WI38 (cell line): ENCODE results near the gene RIPK1.
"Not testable (repeated sequence)": the region's sequence is repeated elsewhere in the genome, so short reads cannot be mapped to it uniquely, and the experiment has no call there.

Source experiments
- H3K4me3 ChIP-seq: 2 replicates; pipeline ENCODE4 v1.5.1; 2011; ENCODE audit warnings: low read depth, mild to moderate bottlenecking, control low read depth, low read length
- TF ChIP-seq, protein P1 (sequence below): IDR thresholded peaks from 2 replicates; pipeline ENCODE4 v1.5.1; 2012; ENCODE audit warnings: low read depth, mild to moderate bottlenecking, control low read depth, low read length

Gene RIPK1

DNA sequence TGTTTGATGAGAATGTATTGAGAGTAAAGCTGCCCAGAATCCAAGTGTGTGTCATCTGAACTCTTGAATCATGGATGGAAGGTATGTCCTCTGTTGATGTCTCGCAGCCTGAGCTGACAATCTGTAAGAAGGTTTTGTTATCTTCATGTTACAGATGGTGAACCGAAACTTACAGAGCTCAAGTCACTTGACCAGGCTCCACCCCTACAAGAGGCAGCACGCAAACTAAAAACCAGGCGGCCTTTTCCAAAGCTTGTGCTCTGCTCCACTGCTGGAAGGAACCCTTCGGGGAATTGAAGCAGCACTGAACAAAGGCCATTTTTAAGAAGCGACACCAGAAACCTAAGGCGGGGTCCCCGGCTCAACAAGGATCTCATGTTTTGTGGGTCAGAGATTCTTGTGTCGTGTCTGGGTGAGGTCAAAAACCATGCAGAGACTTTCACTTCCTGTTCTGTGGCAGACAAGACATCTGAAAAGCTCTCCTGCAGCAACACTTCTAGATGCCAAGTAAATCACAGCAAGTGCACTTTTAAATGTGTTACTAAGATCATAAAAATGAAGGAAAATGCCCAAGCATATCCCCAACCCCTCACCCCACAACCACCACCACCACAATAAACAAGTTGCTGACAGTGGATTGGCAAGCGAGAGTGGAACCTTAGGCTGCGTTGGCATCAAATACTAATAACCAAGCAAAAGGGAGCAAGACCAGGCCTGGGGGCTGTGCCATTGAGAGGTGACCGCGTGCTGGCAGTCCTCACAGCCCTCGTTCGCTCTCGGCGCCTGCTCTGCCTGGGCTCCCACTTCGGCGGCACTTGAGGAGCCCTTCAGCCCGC lies 41.3 kb upstream of the RIPK1 start:
- TF ChIP-seq, protein P1, sequence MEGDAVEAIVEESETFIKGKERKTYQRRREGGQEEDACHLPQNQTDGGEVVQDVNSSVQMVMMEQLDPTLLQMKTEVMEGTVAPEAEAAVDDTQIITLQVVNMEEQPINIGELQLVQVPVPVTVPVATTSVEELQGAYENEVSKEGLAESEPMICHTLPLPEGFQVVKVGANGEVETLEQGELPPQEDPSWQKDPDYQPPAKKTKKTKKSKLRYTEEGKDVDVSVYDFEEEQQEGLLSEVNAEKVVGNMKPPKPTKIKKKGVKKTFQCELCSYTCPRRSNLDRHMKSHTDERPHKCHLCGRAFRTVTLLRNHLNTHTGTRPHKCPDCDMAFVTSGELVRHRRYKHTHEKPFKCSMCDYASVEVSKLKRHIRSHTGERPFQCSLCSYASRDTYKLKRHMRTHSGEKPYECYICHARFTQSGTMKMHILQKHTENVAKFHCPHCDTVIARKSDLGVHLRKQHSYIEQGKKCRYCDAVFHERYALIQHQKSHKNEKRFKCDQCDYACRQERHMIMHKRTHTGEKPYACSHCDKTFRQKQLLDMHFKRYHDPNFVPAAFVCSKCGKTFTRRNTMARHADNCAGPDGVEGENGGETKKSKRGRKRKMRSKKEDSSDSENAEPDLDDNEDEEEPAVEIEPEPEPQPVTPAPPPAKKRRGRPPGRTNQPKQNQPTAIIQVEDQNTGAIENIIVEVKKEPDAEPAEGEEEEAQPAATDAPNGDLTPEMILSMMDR: no peak
- H3K4me3 ChIP-seq: no peak overlapping the region

DNA sequence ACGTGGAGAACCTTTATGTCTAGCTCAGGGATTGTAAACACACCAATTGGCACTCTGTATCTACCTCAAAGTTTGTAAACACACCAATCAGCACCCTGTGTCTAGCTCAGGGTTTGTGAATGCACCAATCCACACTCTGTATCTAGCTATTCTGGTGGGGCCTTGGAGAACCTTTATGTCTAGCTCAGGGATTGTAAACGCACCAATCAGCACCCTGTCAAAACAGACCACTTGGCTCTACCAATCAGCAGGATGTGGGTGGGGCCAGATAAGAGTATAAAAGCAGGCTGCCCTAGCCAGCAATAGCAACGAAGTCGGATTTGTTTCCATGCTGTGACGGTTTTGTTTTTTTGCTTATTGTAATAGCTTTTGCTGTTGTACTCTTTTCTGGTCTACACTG lies 40.1 kb upstream of the RIPK1 start:
- not testable (repeated sequence) for H3K4me3 ChIP-seq

DNA sequence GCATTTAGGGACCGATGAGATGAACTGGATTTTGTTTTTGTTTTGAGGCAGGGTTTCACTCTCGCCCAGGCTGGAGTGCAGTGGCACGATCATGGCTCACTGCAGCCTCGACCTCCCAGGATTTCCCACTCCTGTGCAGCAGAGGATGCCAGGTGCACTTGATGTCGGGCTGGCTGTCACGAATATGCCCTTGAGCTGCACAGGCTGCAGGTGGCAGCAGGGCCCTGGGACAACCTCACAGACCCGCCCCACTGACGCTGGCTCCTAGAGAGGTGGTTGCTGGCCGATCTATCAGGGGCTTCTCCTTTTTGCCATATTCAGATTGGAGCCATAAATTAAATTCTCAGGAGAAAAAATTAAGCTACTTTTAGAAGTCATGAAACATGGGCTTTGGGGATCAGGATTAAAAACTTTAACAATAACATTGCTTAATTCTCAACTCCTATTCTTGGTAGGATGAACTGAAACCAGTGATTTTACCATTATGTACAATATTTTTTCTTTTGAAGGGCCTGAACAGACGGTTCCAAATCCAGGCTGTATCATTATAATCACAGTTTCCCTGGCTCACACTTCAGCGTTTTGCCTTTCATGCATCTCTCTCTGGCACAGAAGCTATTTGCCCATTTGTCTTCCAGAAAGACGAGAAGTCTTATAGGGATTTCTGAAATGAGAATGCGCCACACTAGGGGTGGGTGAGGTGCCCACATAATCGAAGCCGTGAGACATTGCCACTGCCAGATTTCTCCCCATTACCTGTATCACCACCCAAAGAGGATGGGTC lies 36.2 kb upstream of the RIPK1 start:
- TF ChIP-seq, protein P1: no peak
- no peak overlapping the region for H3K4me3 ChIP-seq

DNA sequence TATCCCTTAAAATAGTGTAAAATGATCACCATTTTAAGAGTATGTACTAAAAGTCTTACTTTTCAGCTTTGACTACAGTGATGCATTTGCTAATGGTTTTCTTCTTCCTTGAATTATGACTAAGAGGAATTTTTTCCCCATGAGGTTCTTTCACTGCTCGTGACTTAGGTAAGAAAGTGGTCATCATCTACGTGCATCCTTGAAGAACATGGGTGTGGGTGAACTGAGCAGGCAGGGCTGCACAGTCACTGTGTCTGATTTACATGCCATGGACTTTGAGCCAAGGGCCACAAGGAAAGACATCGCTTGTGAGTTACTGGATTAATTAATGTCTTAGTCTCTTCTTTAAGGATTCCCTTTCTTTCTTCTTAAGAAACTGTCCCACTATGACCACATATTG lies 35.3 kb upstream of the RIPK1 start:
- no peak overlapping the region for H3K4me3 ChIP-seq
- TF ChIP-seq, protein P1: no peak

DNA sequence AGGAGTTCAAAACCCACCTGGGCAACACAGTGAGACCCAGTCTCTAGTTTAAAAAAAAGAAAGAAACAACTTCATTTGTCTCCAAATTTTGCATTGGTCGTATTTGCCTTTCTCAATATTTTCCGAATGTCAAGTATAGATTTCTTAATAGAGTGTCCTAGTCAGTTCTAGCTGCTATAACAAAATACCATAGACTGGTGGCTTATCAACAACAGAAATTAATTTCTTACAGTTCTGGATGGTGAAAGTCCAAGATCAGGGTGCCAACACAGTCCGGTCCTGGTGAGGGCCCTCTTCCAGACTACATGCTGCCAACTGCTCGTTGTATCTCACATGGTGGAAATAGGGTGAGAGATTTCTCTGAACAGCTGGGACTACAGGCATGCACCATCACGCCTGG lies 34.6 kb upstream of the RIPK1 start:
- TF ChIP-seq, protein P1: no peak
- H3K4me3 ChIP-seq: no peak overlapping the region

DNA sequence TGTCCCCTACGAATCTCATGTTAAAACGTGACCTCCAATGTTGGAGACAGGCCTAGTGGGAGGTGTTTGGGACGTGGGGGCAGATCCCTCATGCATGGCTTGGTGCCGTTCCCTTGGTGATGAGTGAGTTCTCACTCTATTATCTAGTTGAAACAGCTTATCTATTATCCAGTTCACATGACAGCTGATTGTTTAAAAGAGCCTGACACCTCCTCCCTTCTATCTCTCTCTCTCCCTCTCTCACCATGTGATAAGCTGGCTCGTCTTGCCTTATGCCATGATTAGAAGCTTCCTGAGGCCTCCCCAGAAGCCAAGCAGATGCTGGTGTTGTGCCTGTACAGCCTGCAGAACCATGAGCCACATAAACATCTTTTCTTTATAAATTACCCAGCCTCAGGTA lies 32.9 kb upstream of the RIPK1 start:
- TF ChIP-seq, protein P1: no peak
- H3K4me3 ChIP-seq: no peak overlapping the region

DNA sequence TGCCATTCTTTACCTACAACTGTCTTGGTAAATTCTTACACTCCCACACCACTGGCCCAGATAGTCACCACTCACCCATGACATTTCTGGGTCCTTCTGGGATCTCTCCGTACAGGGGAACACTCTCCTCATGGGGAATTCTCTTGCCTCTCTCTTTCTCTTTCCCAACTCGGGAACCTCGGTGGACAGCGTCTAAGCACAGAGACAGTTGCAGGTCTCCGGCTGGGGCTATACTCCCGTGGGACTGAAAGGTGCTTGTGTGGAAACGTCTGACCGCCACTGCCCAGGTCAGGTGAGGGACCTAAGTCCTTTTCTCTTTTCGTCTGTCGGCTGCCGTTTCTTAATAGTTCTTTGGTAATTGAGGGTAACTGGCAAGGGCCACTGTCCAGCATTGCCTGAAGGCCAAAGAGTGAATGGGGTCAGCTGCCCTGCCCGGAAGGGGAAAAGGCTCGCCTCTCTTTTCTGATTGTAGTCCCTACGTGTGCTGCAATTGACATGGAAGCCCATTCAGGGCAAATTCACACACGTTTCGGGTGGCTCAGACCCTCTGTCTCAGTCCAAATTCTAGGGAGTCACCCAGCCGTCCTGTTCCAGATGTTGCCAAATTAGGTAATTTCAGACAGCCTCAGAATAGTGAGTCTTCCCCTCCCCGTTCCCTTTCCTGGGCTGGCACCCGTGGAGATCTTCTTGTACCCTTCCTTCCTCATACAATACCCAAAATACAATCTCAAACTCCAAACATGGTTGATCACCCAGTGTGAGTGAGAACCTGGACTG lies 31.2 kb upstream of the RIPK1 start:
- TF ChIP-seq, protein P1: no peak
- no peak overlapping the region for H3K4me3 ChIP-seq
